A549 (cell line): Measurements from ENCODE around the gene GNB1L. TPM values are rescaled to one million over a fixed set of nuclear protein-coding genes. Genes with fewer than 3 reads are reported as not detected.

ENCODE experiments used
- ATAC-seq, 2 experiments: fragments of 200-7000 bp in 1 of 2; fragments of >200 bp in 1 of 2; cut with Nextera tagmentation in 1 of 2; cut with Tn5 transposase in 1 of 2; 3 replicates each; pipeline versions ENCODE4 v1.8.0 to v1.9.1; 2018 to 2020; ENCODE audit warnings: mild to moderate bottlenecking in 1 of 2, moderate library complexity in 1 of 2
- CTCF ChIA-PET: fragments of 300-600 bp; sonication (Branson Sonifier 250); formaldehyde crosslinking; extraction: SDS; loops from one replicate; lab custom pipeline; 2021; ENCODE audit warnings: antibody characterized with exemption, inconsistent platforms; lab: Yijun Ruan, JAX
- POLR2A ChIA-PET: fragments of 350-600 bp; formaldehyde crosslinking; extraction: SDS; loops from one replicate; lab custom pipeline; 2021; ENCODE audit warnings: antibody characterized with exemption, inconsistent platforms; lab: Yijun Ruan, JAX
- DNase-seq, 2 experiments: peaks; one replicate each; pipeline versions ENCODE4 v3.0.0 to v3.0.0-alpha.2; 2011 to 2016; ENCODE audit warnings: low read depth in 1 of 2, low spot score in 1 of 2
- FAIRE-seq: peaks from 2 replicates; lab custom pipeline; 2011; peaks lifted over from hg19 to GRCh38; lab: Jason Lieb, UNC
- H3K27ac ChIP-seq, 2 experiments: fragments of >200 bp; sonication (Bioruptor Twin); formaldehyde crosslinking; 3 replicates each; pipeline ENCODE4 v1.5.1; 2016 to 2017
- H3K4me1 ChIP-seq: fragments of >200 bp; sonication (Bioruptor Twin); formaldehyde crosslinking; 3 replicates; pipeline ENCODE4 v1.6.1; 2016
- H3K4me2 ChIP-seq: fragments of >200 bp; sonication (Bioruptor Twin); formaldehyde crosslinking; 3 replicates; pipeline ENCODE4 v1.6.1; 2016
- H3K4me3 ChIP-seq: fragments of >200 bp; sonication (Bioruptor Twin); formaldehyde crosslinking; 3 replicates; pipeline ENCODE4 v1.5.1; 2016
- H3K9me3 ChIP-seq: fragments of >200 bp; sonication (Bioruptor Twin); formaldehyde crosslinking; 3 replicates; pipeline ENCODE4 v1.6.1; 2016
- BHLHE40 ChIP-seq: IDR thresholded peaks from 2 replicates; pipeline ENCODE4 v1.6.1; 2012; ENCODE audit warnings: low read depth, low read length, inconsistent platforms
- CBX2 ChIP-seq: fragments of 200-600 bp; sonication (generic); IDR thresholded peaks from 2 replicates; pipeline ENCODE4 v1.6.1; 2016; ENCODE audit warnings: low read depth, mild to moderate bottlenecking, borderline replicate concordance
- CHD4 ChIP-seq: fragments of 200-600 bp; sonication (generic); IDR thresholded peaks from 2 replicates; pipeline ENCODE4 v1.6.1; 2016; ENCODE audit warnings: antibody characterized with exemption, mild to moderate bottlenecking, borderline replicate concordance
- E2F6 ChIP-seq: IDR thresholded peaks from 2 replicates; pipeline ENCODE4 v1.6.1; 2012; ENCODE audit warnings: low read depth, borderline replicate concordance
- EHMT2 ChIP-seq: fragments of 200-600 bp; sonication (generic); IDR thresholded peaks from 2 replicates; pipeline ENCODE4 v1.6.1; 2016; ENCODE audit warnings: antibody characterized with exemption, low read depth, mild to moderate bottlenecking, moderate library complexity
- ELK1 ChIP-seq: fragments of 150-350 bp; IDR thresholded peaks from 2 replicates; pipeline ENCODE4 v1.6.1; 2014; ENCODE audit warnings: low read depth, mild to moderate bottlenecking, low read length
- ESRRA ChIP-seq: fragments of 150-350 bp; IDR thresholded peaks from 2 replicates; pipeline ENCODE4 v1.6.1; 2014; ENCODE audit warnings: mild to moderate bottlenecking, low read length, borderline replicate concordance
- FOSB ChIP-seq: fragments of 250-450 bp; sonication (Bioruptor Pico); IDR thresholded peaks from 2 replicates; pipeline ENCODE4 v1.5.0; 2020; ENCODE audit warnings: mild to moderate bottlenecking, moderate library complexity
- FOSL2 ChIP-seq, 2 experiments: fragments of 450-650 bp in 1 of 2; fragments of >200 bp in 1 of 2; sonication (Bioruptor Twin) in 1 of 2; formaldehyde crosslinking; IDR thresholded peaks; 2 replicates each; pipeline versions ENCODE4 v1.5.0 to v1.6.1; 2016 to 2020; ENCODE audit warnings: mild to moderate bottlenecking in 1 of 2, moderate library complexity in 1 of 2
- HDAC2 ChIP-seq: fragments of 200-600 bp; sonication (generic); IDR thresholded peaks from 2 replicates; pipeline ENCODE4 v1.6.1; 2016
- JUNB ChIP-seq: fragments of >200 bp; sonication (Bioruptor Twin); formaldehyde crosslinking; IDR thresholded peaks from 2 replicates; pipeline ENCODE4 v1.6.1; 2016
- KDM1A ChIP-seq: fragments of 200-600 bp; sonication (generic); IDR thresholded peaks from 2 replicates; pipeline ENCODE4 v1.6.1; 2016; ENCODE audit warnings: low read depth, mild to moderate bottlenecking
- MAZ ChIP-seq: fragments of 150-350 bp; IDR thresholded peaks from 2 replicates; pipeline ENCODE4 v1.6.1; 2014; ENCODE audit warnings: antibody characterized with exemption, low read depth, low read length, borderline replicate concordance
- MYC ChIP-seq: IDR thresholded peaks from 2 replicates; pipeline ENCODE4 v1.6.1; 2012; ENCODE audit warnings: mild to moderate bottlenecking, inconsistent platforms, low read length, improper control_type of control experiment, borderline replicate concordance
- POLR2A ChIP-seq: IDR thresholded peaks from 2 replicates; pipeline ENCODE4 v1.6.1; 2012; ENCODE audit warnings: mild to moderate bottlenecking, low read length
- POLR2AphosphoS2 ChIP-seq: conservative IDR thresholded peaks from 2 replicates; pipeline ENCODE4 v1.6.1; 2012; ENCODE audit warnings: low read length, improper control_type of control experiment, inconsistent platforms
- RFX5 ChIP-seq: fragments of 450-650 bp; IDR thresholded peaks from 2 replicates; pipeline ENCODE4 v1.7.1; 2014; ENCODE audit warnings: antibody characterized with exemption, mild to moderate bottlenecking, moderate library complexity
- WGBS: methylation state at CpG from one replicate; pipeline ENCODE4 v1.1.6; 2017; ENCODE audit errors: missing lambda C conversion rate; 5-methylcytosine and 5-hydroxymethylcytosine counted together
- polyA plus RNA-seq, 4 experiments: library from polyadenylated mRNA; depleted of rRNA in 3 of 4; stranded (reverse); fragments of >200 nt; fragmentation: RNase III in 1 of 4; extraction: RNeasy Plus Mini Kit Qiagen cat#74134 plus additional on column Dnase treatment in 1 of 4; gene quantifications; 2 replicates in 3 of 4; 3 replicates in 1 of 4; pipeline ENCODE4 v1.2.3, GENCODE V29; 2011 to 2017
- TF ChIP-seq, protein P1 (sequence below): fragments of 250-450 bp; sonication (Bioruptor Pico); IDR thresholded peaks from 2 replicates; pipeline ENCODE4 v1.5.0; 2021; ENCODE audit warnings: mild to moderate bottlenecking, moderate library complexity, borderline replicate concordance

Gene GNB1L
- polyA plus RNA-seq, 2 of the 4 experiments (the other 2 are of a cell fraction), result 1.8 to 10.3 TPM

GRCh38 chr22:19903031-19903430, 48.4 kb upstream of the GNB1L start:
- DNase-seq, result no peak
- Histone ChIP-seq H3K27ac (no peak overlapping the region), H3K4me3 (no peak overlapping the region), H3K4me1 (no peaks in the 10 kb centered on the region), H3K4me2 (no peak overlapping the region), H3K9me3 (no peaks in the 10 kb centered on the region)
- CTCF ChIA-PET, result interaction anchor here (1.0 to 6.6 kb wide), 4 partner anchors 10 to 172 kb away, joined by 3 to 56 read pairs (median 10); no protein-coding TSS in a partner anchor
- WGBS, result 100% methylated on average over 1 of the region's 9 CpGs
- no peak for ATAC-seq
- POLR2A ChIA-PET, result no interaction called here
- TF ChIP-seq BHLHE40, result no peak
- TF ChIP-seq, protein P1, sequence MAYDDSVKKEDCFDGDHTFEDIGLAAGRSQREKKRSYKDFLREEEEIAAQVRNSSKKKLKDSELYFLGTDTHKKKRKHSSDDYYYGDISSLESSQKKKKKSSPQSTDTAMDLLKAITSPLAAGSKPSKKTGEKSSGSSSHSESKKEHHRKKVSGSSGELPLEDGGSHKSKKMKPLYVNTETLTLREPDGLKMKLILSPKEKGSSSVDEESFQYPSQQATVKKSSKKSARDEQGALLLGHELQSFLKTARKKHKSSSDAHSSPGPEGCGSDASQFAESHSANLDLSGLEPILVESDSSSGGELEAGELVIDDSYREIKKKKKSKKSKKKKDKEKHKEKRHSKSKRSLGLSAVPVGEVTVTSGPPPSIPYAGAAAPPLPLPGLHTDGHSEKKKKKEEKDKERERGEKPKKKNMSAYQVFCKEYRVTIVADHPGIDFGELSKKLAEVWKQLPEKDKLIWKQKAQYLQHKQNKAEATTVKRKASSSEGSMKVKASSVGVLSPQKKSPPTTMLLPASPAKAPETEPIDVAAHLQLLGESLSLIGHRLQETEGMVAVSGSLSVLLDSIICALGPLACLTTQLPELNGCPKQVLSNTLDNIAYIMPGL (CRISPR knock-in tag), result no peak
- TF ChIP-seq KDM1A, result no peak
- TF ChIP-seq POLR2AphosphoS2, result no peak
- TF ChIP-seq MYC, result no peak
- TF ChIP-seq E2F6, result no peak
- no peak for TF ChIP-seq POLR2A
- no peak for TF ChIP-seq ESRRA
- TF ChIP-seq, all 56 proteins: peak for 0
- no peak for FAIRE-seq

GRCh38 chr22:19902245-19902715, 47.6 kb upstream of the GNB1L start:
- ATAC-seq, result no peak
- Histone ChIP-seq H3K4me1 (no peaks in the 10 kb centered on the region), H3K9me3 (no peaks in the 10 kb centered on the region), H3K4me3 (no peak overlapping the region), H3K4me2 (no peak overlapping the region), H3K27ac (no peak overlapping the region)
- ChIA-PET CTCF (interaction anchor here (2.2 to 6.6 kb wide), 4 partner anchors 8 to 171 kb away, joined by 6 to 56 read pairs (median 10); no protein-coding TSS in a partner anchor), POLR2A (no interaction called here)
- DNase-seq, result no peak
- no peak for FAIRE-seq
- TF ChIP-seq KDM1A, result no peak
- no peak for TF ChIP-seq MAZ
- TF ChIP-seq CHD4, result no peak
- no peak for TF ChIP-seq HDAC2
- no peak for TF ChIP-seq FOSB
- TF ChIP-seq CBX2, result no peak
- TF ChIP-seq POLR2AphosphoS2, result no peak
- no peak for TF ChIP-seq RFX5
- TF ChIP-seq EHMT2, result no peak
- no peak for TF ChIP-seq E2F6
- 78% methylated on average over 3 of the region's 7 CpGs for WGBS

DNA sequence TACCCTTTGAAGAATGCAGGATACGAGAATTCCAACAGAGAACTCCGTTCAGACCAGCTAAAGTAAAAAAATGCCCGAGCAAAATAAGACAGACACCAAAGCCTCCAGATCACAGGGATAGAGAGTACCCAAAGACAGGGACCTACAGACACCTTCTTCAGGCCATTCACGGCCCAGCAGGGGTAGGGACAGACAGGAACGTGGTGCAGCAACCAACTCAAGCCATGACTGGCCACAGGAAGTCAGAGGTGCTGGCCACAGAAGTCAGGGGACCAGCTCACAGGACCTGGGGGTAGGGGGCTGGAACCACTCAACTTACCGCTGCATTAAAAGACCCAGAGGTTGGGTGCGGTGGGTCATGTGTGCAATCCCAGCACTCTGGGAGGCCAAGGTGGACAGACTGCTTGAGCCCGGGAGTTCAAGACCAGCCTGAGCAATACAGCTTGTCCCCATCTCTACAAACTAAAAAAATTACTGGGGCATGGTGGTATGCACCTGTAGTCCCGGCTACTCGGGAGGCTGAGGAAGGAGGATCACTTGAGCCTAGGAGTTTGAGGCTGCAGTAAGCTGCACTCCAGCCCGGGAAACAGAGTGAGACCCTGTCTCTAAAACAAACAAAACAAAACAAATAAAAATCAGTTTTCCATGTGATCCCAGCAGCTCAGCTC, 47.0 kb upstream of the GNB1L start:
- no peak for FAIRE-seq
- no peak for DNase-seq
- ATAC-seq, result no peak

More for the DNA sequence above, 47.0 kb upstream of the GNB1L start:
- Histone ChIP-seq H3K27ac (no peak overlapping the region), H3K4me2 (no peak overlapping the region), H3K9me3 (no peaks in the 10 kb centered on the region), H3K4me3 (no peak overlapping the region), H3K4me1 (no peaks in the 10 kb centered on the region)
- TF ChIP-seq FOSL2 (IDR thresholded peaks at IDR 0.05) (no peak), FOSL2 (CRISPR knock-in tag; IDR thresholded peaks at IDR 0.05) (no peak), ELK1 (no peak), JUNB (no peak), POLR2AphosphoS2 (no peak), CHD4 (no peak)
- CTCF ChIA-PET, result interaction anchor here (2.2 to 6.6 kb wide), 4 partner anchors 9 to 171 kb away, joined by 6 to 56 read pairs (median 10); no protein-coding TSS in a partner anchor
- 69% methylated on average over 9 of the region's 11 CpGs for WGBS
- POLR2A ChIA-PET, result no interaction called here
